Endothelial cell of umbilical vein (primary cell): ENCODE results near the gene TBCD. TPM values are rescaled to one million over a fixed set of nuclear protein-coding genes. Genes with fewer than 3 reads are reported as not detected.

ENCODE experiments used
- BruUV-seq: library from RNA; stranded (reverse); fragments of 400-500 nt; replicated peaks from 2 replicates; lab custom pipeline; 2021; lab: Mats Ljungman, UMichigan
- CTCF ChIA-PET: fragments of 300-600, 350-600 bp; sonication (Branson Sonifier 250); formaldehyde crosslinking; loops from one replicate; lab custom pipeline; 2021; ENCODE audit warnings: antibody characterized with exemption, inconsistent platforms; lab: Charles Lee
- POLR2A ChIA-PET: fragments of 300-600, 350-600 bp; sonication (Branson Sonifier 250); formaldehyde crosslinking; loops from one replicate; lab custom pipeline; 2021; ENCODE audit warnings: antibody characterized with exemption, inconsistent platforms; lab: Charles Lee
- DNase-seq: peaks from one replicate; pipeline ENCODE4 v3.0.0-alpha.2; 2011; ENCODE audit warnings: low read depth, low spot score
- FAIRE-seq: peaks from 2 replicates; lab custom pipeline; 2011; peaks lifted over from hg19 to GRCh38; lab: Jason Lieb, UNC
- H2AFZ ChIP-seq: 2 replicates; pipeline ENCODE4 v1.6.0; 2012; ENCODE audit warnings: low read depth, low read length, control low read depth, inconsistent platforms
- H3K27ac ChIP-seq: 2 replicates; pipeline ENCODE4 v1.5.1; 2011; ENCODE audit warnings: low read depth, mild to moderate bottlenecking, control low read depth, low read length, moderate library complexity; ENCODE audit not compliant: insufficient read depth
- H3K27me3 ChIP-seq, 2 experiments: 2 replicates each; pipeline versions ENCODE4 v1.6.0 to v1.6.1; 2011; ENCODE audit warnings: low read length in 2 of 2, mixed read lengths in 1 of 2; ENCODE audit not compliant: control insufficient read depth in 2 of 2, insufficient read depth in 2 of 2
- H3K36me3 ChIP-seq, 2 experiments: 2 replicates in 1 of 2; 3 replicates in 1 of 2; pipeline ENCODE4 v1.5.1; 2011; ENCODE audit warnings: low read length in 2 of 2, mild to moderate bottlenecking in 1 of 2, moderate library complexity in 1 of 2; ENCODE audit not compliant: control insufficient read depth in 2 of 2, insufficient read depth in 2 of 2; ENCODE audit errors: extremely low read depth in 1 of 2
- H3K4me1 ChIP-seq: 3 replicates; pipeline ENCODE4 v1.5.1; 2011; ENCODE audit warnings: mild to moderate bottlenecking, low read length; ENCODE audit not compliant: control insufficient read depth, insufficient read depth; ENCODE audit errors: extremely low read depth
- H3K4me2 ChIP-seq: 2 replicates; pipeline ENCODE4 v1.6.1; 2011; ENCODE audit warnings: low read length, control low read depth, mixed read lengths; ENCODE audit not compliant: insufficient read depth
- H3K4me3 ChIP-seq, 3 experiments: fragments of 200-600 bp in 1 of 3; sonication (generic), shearing (Covaris generic) in 1 of 3; replicated peaks in 1 of 3; 2 replicates each; pipeline ENCODE4 v1.5.1; 2011 to 2016; ENCODE audit warnings: control low read depth in 3 of 3, low read length in 3 of 3, mild to moderate bottlenecking in 2 of 3, inconsistent platforms in 1 of 3, low read depth in 1 of 3, moderate library complexity in 1 of 3; ENCODE audit not compliant: insufficient read depth in 1 of 3
- H3K79me2 ChIP-seq: 2 replicates; pipeline ENCODE4 v1.6.0; 2012; ENCODE audit warnings: low read length, inconsistent platforms; ENCODE audit not compliant: control insufficient read depth, insufficient read depth
- H3K9ac ChIP-seq: replicated peaks from 2 replicates; pipeline ENCODE3; 2011; ENCODE audit warnings: low read length, control low read depth; ENCODE audit not compliant: insufficient read depth; ENCODE audit errors: extremely low read depth
- H3K9me1 ChIP-seq: replicated peaks from 3 replicates; pipeline ENCODE4 v1.6.0; 2011; ENCODE audit warnings: mild to moderate bottlenecking, low read length; ENCODE audit not compliant: control insufficient read depth, insufficient read depth; ENCODE audit errors: extremely low read depth
- H3K9me3 ChIP-seq: replicated peaks from 2 replicates; pipeline ENCODE4 v1.5.1; 2012; ENCODE audit warnings: low read length, inconsistent platforms; ENCODE audit not compliant: control insufficient read depth, insufficient read depth
- H4K20me1 ChIP-seq: replicated peaks from 2 replicates; pipeline ENCODE3; 2011; ENCODE audit warnings: mild to moderate bottlenecking, low read length; ENCODE audit not compliant: control insufficient read depth, insufficient read depth; ENCODE audit errors: extremely low read depth
- EZH2 ChIP-seq: IDR thresholded peaks from 2 replicates; pipeline ENCODE4 v1.6.1; 2012; ENCODE audit warnings: borderline replicate concordance, low read depth, mild to moderate bottlenecking, moderate library complexity, low read length, inconsistent platforms; ENCODE audit not compliant: severe bottlenecking
- FOS ChIP-seq: IDR thresholded peaks from 2 replicates; pipeline ENCODE4 v1.6.1; 2011; ENCODE audit warnings: mild to moderate bottlenecking, low read length, moderate library complexity, borderline replicate concordance; ENCODE audit not compliant: insufficient read depth
- GATA2 ChIP-seq: IDR thresholded peaks from 2 replicates; pipeline ENCODE4 v1.7.0; 2011; ENCODE audit warnings: low read depth, mild to moderate bottlenecking, moderate library complexity, mixed read lengths, low read length; ENCODE audit not compliant: insufficient read length, insufficient read depth
- JUN ChIP-seq: IDR thresholded peaks from 2 replicates; pipeline ENCODE4 v1.6.1; 2011; ENCODE audit warnings: borderline replicate concordance, low read depth; ENCODE audit not compliant: insufficient read length, insufficient read depth
- MYC ChIP-seq: IDR thresholded peaks from one replicate; pipeline ENCODE4 v1.6.1; 2011; ENCODE audit warnings: mild to moderate bottlenecking, low read depth, low read length
- POLR2A ChIP-seq: IDR thresholded peaks from 2 replicates; pipeline ENCODE4 v1.6.1; 2012; ENCODE audit warnings: low read depth, mild to moderate bottlenecking, control low read depth, low read length
- POLR2AphosphoS5 ChIP-seq: IDR thresholded peaks from 2 replicates; pipeline ENCODE4 v1.6.1; 2012; ENCODE audit warnings: low read depth, mild to moderate bottlenecking, control low read depth, low read length, moderate library complexity; ENCODE audit not compliant: insufficient read depth
- dilution Hi-C: fragments of 300-500 bp; cut with MboI; formaldehyde crosslinking; loops from one replicate; pipeline ENCODE4 v1.15.0; 2019; ENCODE audit warnings: low sequenced_read_pairs; ENCODE audit not compliant: extremely low pct_ligation_motif_present
- intact Hi-C: fragments of 100-400 bp; cut with micrococcal nuclease; formaldehyde crosslinking; loops from one replicate; pipeline ENCODE4 v1.10.0; 2022
- polyA plus RNA-seq, 4 experiments: library from polyadenylated mRNA; depleted of rRNA in 3 of 4; stranded (reverse) in 3 of 4; unstranded in 1 of 4; fragments of >200 nt; gene quantifications; 2 replicates each; pipeline versions ENCODE4 v1.2.1 to v1.2.3, GENCODE V29; 2011 to 2012; ENCODE audit warnings: missing spikeins in 1 of 4
- total RNA-seq: library from RNA; stranded (reverse); gene quantifications from 2 replicates; pipeline ENCODE4 v1.2.3, GENCODE V29; 2021
- TF ChIP-seq, protein P1 (sequence below): IDR thresholded peaks from 2 replicates; pipeline ENCODE4 v1.6.1; 2011; ENCODE audit not compliant: insufficient read depth, insufficient read length
- TF ChIP-seq, protein P2 (sequence below), 2 donors: IDR thresholded peaks; 1 replicate in 1 of 2; 2 replicates in 1 of 2; pipeline ENCODE4 v1.5.1; 2011; ENCODE audit warnings: low read length in 2 of 2, mild to moderate bottlenecking in 2 of 2, moderate library complexity in 2 of 2, control low read depth in 1 of 2, inconsistent platforms in 1 of 2, low read depth in 1 of 2; ENCODE audit not compliant: insufficient read depth in 1 of 2; ENCODE audit errors: extremely low read depth in 1 of 2

The TBCD gene
- total and polyA plus RNA-seq, 2 donors (not counting 3 experiments of a cell fraction or from before 2014, with no cell fraction given): 121 to 145 TPM

DNA sequence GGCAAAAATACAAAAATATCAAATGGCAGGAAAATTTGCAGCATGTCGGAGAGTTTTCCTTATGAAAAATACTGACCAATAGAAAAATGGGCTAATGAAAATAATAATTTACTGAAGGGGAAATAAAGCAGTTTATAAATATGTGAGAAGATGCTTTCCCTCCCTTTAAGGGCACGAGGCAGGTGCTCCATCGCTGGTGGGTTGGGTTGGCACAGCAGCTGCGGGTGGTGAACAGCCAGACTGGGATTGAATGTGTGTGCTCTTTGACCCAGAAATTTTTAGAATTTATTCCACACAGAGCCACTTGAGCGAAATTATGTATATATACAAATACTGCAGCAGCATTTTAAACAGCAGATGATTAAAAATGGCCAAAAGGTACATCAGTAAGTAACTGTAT, 197.1 kb downstream of the TBCD start:
- no peak overlapping the region for H3K4me2 ChIP-seq
- peaks cover 0 to 4% of the 10 kb centered on the region in 2 experiments for H3K36me3 ChIP-seq
- no peak for FAIRE-seq
- no peak overlapping the region for H3K4me3 ChIP-seq
- no peaks in the 10 kb centered on the region for H3K9me3 ChIP-seq
- intact Hi-C loops: no loop called here
- no peak for DNase-seq
- dilution Hi-C loops: no loop called here
- H2AFZ ChIP-seq: no peak overlapping the region
- ChIA-PET CTCF (no interaction called here), POLR2A (no interaction called here)
- no peaks in the 10 kb centered on the region for H4K20me1 ChIP-seq
- TF ChIP-seq, protein P1, sequence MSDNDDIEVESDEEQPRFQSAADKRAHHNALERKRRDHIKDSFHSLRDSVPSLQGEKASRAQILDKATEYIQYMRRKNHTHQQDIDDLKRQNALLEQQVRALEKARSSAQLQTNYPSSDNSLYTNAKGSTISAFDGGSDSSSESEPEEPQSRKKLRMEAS: no peak
- TF ChIP-seq GATA2 (no peak), POLR2A (no peak), JUN (no peak), MYC (no peak), POLR2AphosphoS5 (no peak), FOS (no peak), EZH2 (no peak)
- TF ChIP-seq, protein P2, sequence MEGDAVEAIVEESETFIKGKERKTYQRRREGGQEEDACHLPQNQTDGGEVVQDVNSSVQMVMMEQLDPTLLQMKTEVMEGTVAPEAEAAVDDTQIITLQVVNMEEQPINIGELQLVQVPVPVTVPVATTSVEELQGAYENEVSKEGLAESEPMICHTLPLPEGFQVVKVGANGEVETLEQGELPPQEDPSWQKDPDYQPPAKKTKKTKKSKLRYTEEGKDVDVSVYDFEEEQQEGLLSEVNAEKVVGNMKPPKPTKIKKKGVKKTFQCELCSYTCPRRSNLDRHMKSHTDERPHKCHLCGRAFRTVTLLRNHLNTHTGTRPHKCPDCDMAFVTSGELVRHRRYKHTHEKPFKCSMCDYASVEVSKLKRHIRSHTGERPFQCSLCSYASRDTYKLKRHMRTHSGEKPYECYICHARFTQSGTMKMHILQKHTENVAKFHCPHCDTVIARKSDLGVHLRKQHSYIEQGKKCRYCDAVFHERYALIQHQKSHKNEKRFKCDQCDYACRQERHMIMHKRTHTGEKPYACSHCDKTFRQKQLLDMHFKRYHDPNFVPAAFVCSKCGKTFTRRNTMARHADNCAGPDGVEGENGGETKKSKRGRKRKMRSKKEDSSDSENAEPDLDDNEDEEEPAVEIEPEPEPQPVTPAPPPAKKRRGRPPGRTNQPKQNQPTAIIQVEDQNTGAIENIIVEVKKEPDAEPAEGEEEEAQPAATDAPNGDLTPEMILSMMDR (IDR thresholded peaks at IDR 0.05; ENCODE audit: extremely low read depth in 1 of 2, insufficient read depth in 1 of 2, low read depth in 1 of 2, low read length in 2 of 2): no peak
- H3K27me3 ChIP-seq: no peaks in the 10 kb centered on the region
- no peaks in the 10 kb centered on the region for H3K9me1 ChIP-seq
- H3K79me2 ChIP-seq: no peaks in the 10 kb centered on the region
- H3K4me1 ChIP-seq: no peaks in the 10 kb centered on the region
- BruUV-seq: no TSS peak
- no peak overlapping the region for H3K9ac ChIP-seq
- no peak overlapping the region for H3K27ac ChIP-seq
